HepG2 (cell line): ENCODE results near the gene SIRT7. TPM values are rescaled to one million over a fixed set of nuclear protein-coding genes. Genes with fewer than 3 reads are reported as not detected.
A peak's percentile ranks its signal among the peaks of the same experiment; 100 is the strongest.

Source experiments
- BATF2 ChIP-seq: sonication (generic); formaldehyde crosslinking; IDR thresholded peaks from 2 replicates; pipeline ENCODE4 v1.8.0; 2022; ENCODE audit warnings: mild to moderate bottlenecking, missing genetic modification reagents, moderate library complexity
- GATAD1 ChIP-seq: IDR thresholded peaks from 2 replicates; pipeline ENCODE4 v1.6.1; 2016; ENCODE audit warnings: missing genetic modification reagents, missing compliant biosample characterization
- NR0B2 ChIP-seq: sonication (generic); formaldehyde crosslinking; IDR thresholded peaks from 2 replicates; pipeline ENCODE4 v1.4.0; 2020; ENCODE audit warnings: mild to moderate bottlenecking, missing genetic modification reagents
- RERE ChIP-seq: IDR thresholded peaks from 2 replicates; pipeline ENCODE4 v1.6.1; 2016; ENCODE audit warnings: low read depth, missing genetic modification reagents, missing compliant biosample characterization
- RNF2 ChIP-seq: fragments of 450-650 bp; conservative IDR thresholded peaks from 2 replicates; pipeline ENCODE4 v1.6.1; 2016; ENCODE audit warnings: low read depth
- SMAD3 ChIP-seq: sonication (generic); formaldehyde crosslinking; IDR thresholded peaks from 2 replicates; pipeline ENCODE4 v1.4.0; 2020; ENCODE audit warnings: missing genetic modification reagents
- THAP7 ChIP-seq: sonication (generic); formaldehyde crosslinking; IDR thresholded peaks from 2 replicates; pipeline ENCODE4 v1.8.1; 2023; ENCODE audit warnings: mild to moderate bottlenecking, missing genetic modification reagents
- TP53 ChIP-seq: sonication (generic); formaldehyde crosslinking; conservative IDR thresholded peaks from 2 replicates; pipeline ENCODE4 v1.4.0; 2020; ENCODE audit warnings: missing genetic modification reagents
- ZFP36L2 ChIP-seq: sonication (generic); formaldehyde crosslinking; IDR thresholded peaks from 2 replicates; pipeline ENCODE4 v1.4.0; 2020; ENCODE audit warnings: missing genetic modification reagents
- ZNF549 ChIP-seq: sonication (generic); formaldehyde crosslinking; IDR thresholded peaks from 2 replicates; pipeline ENCODE4 v1.5.0; 2020; ENCODE audit warnings: missing genetic modification reagents
- ZNF781 ChIP-seq: sonication (generic); formaldehyde crosslinking; IDR thresholded peaks from 2 replicates; pipeline ENCODE4 v1.5.1; 2020; ENCODE audit warnings: borderline replicate concordance, mild to moderate bottlenecking, missing genetic modification reagents; ENCODE audit errors: not compliant biosample characterization
- polyA plus RNA-seq, 8 experiments: library from polyadenylated mRNA; depleted of rRNA in 3 of 8; stranded (reverse) in 7 of 8; unstranded in 1 of 8; fragments of >200 nt; fragmentation: Illumina TruSeq in 4 of 8; extraction: Trizol in 4 of 8; gene quantifications; 2 replicates each; pipeline versions ENCODE4 v1.2.1 to v1.2.3, GENCODE V29; 2011 to 2016; ENCODE audit warnings: low read depth in 4 of 8, missing spikeins in 1 of 8, mixed read lengths in 1 of 8; ENCODE audit not compliant: insufficient read depth in 1 of 8
- total RNA-seq, 5 experiments: library from RNA; depleted of rRNA; stranded (reverse); fragments of >200 nt; fragmentation: Illumina TruSeq; extraction: Trizol; gene quantifications; 2 replicates each; pipeline ENCODE4 v1.2.3, GENCODE V29; 2016; ENCODE audit warnings: low read depth in 1 of 5
- TF ChIP-seq, protein P1 (sequence below): sonication (generic); formaldehyde crosslinking; IDR thresholded peaks from 2 replicates; pipeline ENCODE4 v1.4.0; 2020; ENCODE audit warnings: mild to moderate bottlenecking, missing genetic modification reagents

The SIRT7 gene
- total and polyA plus RNA-seq, 2 of the 13 experiments (the other 11 are each of a cell fraction or from before 2014, with no cell fraction given), result 8.3 to 24.8 TPM

GRCh38 chr17:81961521-81962498 is 43.8 kb upstream of the SIRT7 start (continued):
- TF ChIP-seq, protein P1, sequence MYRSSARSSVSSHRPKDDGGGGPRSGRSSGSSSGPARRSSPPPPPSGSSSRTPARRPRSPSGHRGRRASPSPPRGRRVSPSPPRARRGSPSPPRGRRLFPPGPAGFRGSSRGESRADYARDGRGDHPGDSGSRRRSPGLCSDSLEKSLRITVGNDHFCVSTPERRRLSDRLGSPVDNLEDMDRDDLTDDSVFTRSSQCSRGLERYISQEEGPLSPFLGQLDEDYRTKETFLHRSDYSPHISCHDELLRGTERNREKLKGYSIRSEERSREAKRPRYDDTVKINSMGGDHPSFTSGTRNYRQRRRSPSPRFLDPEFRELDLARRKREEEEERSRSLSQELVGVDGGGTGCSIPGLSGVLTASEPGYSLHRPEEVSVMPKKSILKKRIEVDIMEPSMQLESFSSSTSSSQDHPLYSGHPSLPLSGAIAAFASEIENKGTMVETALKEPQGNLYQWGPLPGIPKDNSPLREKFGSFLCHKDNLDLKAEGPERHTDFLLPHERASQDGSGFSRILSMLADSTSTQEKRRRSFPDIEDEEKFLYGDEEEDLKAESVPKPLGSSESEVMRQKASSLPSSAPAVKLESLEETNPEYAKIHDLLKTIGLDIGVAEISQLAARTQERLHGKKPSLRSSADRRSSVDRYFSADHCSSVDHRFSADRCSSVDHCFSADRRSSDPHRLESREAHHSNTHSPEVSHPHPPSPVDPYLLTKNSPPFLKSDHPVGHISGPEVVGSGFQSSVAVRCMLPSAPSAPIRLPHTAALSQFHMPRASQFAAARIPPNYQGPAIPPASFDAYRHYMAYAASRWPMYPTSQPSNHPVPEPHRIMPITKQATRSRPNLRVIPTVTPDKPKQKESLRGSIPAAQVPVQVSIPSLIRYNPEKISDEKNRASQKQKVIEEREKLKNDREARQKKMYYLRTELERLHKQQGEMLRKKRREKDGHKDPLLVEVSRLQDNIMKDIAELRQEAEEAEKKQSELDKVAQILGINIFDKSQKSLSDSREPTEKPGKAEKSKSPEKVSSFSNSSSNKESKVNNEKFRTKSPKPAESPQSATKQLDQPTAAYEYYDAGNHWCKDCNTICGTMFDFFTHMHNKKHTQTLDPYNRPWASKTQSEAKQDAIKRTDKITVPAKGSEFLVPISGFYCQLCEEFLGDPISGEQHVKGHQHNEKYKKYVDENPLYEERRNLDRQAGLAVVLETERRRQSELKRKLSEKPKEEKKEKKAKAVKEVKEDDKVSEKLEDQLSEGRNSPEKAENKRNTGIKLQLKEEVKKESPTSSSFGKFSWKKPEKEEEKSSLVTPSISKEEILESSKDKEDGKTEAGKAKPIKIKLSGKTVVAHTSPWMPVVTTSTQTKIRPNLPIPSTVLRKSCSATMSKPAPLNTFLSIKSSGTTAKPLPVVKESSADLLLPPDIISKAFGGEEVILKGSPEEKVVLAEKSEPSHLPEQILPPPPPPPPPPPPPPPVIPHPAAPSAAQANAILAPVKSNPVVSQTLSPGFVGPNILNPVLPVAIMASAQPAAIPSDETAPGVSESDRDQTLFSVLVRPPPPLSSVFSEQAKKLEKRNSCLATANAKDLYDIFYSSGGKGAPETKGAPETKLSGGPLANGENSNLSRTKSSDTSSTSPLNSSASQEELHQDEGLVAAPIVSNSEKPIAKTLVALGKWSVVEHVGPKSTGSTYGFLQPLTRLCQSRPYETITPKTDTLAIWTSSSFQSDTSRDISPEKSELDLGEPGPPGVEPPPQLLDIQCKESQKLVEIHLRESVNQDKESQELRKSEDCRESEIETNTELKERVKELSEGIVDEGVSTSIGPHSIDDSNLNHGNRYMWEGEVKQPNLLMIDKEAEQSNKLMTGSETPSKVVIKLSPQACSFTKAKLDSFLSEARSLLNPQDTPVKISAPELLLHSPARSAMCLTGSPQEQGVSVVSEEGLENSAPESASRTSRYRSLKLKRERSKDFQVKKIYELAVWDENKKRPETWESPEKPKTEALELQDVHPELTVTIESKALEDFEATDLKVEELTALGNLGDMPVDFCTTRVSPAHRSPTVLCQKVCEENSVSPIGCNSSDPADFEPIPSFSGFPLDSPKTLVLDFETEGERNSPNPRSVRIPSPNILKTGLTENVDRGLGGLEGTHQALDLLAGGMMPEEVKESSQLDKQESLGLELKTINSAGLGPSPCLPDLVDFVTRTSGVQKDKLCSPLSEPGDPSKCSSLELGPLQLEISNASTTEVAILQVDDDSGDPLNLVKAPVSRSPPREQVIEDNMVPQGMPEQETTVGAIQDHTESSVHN (CRISPR knock-in tag), result no peak
- no peak for TF ChIP-seq RNF2
- TF ChIP-seq THAP7 (CRISPR knock-in tag), result no peak
- no peak for TF ChIP-seq TP53
- no peak for TF ChIP-seq ZNF781 (CRISPR knock-in tag)
- TF ChIP-seq GATAD1 (CRISPR knock-in tag), result peak; percentile 33; the same call in 1 of the 2 replicates
- TF ChIP-seq ZNF549 (CRISPR knock-in tag), result no peak
- TF ChIP-seq RERE, result no peak
- no peak for TF ChIP-seq ZFP36L2 (CRISPR knock-in tag)
- no peak for TF ChIP-seq BATF2 (CRISPR knock-in tag)
- no peak for TF ChIP-seq SMAD3 (CRISPR knock-in tag)
- TF ChIP-seq NR0B2 (CRISPR knock-in tag), result no peak; the same call in 1 of the 2 replicates
